Astrocyte of the cerebellum (primary cell): ENCODE data around the gene FBN2.
A peak's percentile ranks its signal among the peaks of the same experiment; 100 is the strongest.

Experiments
- DNase-seq: peaks from one replicate; pipeline ENCODE4 v3.0.0-alpha.2; 2011; ENCODE audit warnings: low read depth
- H3K4me3 ChIP-seq: 2 replicates; pipeline ENCODE4 v1.5.1; 2011; ENCODE audit warnings: mild to moderate bottlenecking, low read depth, low read length, moderate library complexity
- in situ Hi-C: cut with HindIII; loops from 2 replicates; pipeline ENCODE4 v1.10.0; 2017; ENCODE audit warnings: low sequenced_read_pairs
- TF ChIP-seq, protein P1 (sequence below): IDR thresholded peaks from 2 replicates; pipeline ENCODE4 v1.5.1; 2012; ENCODE audit warnings: low read length, low read depth, moderate library complexity, mild to moderate bottlenecking; ENCODE audit errors: missing control alignments

Gene FBN2

DNA sequence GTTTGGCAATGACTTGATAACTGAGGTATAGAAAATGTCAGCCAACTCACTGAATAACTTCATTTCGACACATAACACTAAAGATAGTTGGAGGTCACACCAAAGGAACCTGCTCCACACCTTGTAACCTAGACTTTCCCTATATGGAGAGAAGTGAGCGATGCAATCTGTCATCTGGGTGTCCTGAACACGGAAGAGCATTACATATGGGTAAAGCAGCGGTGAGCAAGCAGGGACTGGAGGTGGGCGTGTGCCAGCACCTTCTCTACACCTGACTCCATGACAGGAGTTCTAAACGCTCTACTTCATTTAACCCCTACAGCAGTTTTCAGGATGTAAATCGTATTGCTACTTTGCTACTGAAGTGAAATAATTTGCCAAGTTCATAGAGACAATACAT is 301.7 kb downstream of the FBN2 start:
- H3K4me3 ChIP-seq = no peak overlapping the region
- TF ChIP-seq, protein P1, sequence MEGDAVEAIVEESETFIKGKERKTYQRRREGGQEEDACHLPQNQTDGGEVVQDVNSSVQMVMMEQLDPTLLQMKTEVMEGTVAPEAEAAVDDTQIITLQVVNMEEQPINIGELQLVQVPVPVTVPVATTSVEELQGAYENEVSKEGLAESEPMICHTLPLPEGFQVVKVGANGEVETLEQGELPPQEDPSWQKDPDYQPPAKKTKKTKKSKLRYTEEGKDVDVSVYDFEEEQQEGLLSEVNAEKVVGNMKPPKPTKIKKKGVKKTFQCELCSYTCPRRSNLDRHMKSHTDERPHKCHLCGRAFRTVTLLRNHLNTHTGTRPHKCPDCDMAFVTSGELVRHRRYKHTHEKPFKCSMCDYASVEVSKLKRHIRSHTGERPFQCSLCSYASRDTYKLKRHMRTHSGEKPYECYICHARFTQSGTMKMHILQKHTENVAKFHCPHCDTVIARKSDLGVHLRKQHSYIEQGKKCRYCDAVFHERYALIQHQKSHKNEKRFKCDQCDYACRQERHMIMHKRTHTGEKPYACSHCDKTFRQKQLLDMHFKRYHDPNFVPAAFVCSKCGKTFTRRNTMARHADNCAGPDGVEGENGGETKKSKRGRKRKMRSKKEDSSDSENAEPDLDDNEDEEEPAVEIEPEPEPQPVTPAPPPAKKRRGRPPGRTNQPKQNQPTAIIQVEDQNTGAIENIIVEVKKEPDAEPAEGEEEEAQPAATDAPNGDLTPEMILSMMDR = no peak
- in situ Hi-C loops = no loop called here
- no peak for DNase-seq

DNA sequence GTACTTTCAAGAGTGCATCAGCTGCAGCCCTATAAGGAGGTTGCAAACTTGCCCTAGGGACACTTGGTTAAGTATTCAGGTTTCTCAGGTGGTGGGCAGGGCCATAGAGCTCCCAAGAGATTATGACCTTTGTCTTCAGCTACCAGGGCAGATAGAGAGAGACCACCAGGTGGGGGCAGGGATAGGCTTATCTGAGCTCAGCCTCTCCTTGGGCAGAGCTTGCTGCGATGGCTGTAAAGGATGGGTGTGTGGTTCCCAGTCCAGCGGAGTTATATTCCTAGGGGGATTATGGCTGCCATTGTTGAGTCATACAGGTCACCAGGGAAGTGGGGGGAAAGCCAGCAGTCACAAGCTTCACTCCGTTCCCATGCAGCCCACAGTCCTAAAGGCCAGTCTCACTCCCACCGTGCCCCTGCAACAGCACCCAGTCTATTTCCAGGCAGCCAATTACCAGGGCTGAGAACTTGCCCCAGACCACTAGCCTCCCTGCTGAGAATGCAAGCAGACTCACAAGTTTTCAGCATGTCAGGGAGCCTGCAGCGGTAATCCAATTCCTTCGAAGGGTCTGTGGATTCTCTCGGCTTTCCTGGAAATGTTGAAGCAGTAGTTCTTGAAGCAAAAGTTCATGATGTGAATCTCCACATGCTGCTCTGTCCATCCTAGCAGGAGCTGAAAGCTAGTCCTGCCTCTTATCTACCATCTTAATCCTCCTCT is 303.0 kb downstream of the FBN2 start:
- TF ChIP-seq, protein P1 = no peak
- in situ Hi-C loops = no loop called here
- no peak for DNase-seq
- no peak overlapping the region for H3K4me3 ChIP-seq

DNA sequence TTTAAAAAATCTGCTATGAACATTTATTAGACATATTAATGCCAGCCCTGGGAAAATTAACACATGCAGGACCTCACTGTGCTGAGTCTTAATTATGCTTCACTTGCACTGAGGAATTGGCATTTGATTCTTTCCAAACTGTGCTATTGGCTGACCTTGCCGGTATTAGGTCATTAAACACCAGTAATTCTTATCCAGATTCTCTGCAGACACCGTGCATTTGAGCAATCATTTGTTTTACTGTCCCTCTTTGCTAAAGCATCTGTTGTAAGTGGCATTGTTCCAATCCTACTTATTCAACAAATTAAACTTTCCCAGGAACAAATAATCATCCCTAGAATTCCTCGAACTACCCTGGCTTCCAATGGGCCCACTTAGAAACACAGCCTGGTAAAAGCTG is 309.5 kb downstream of the FBN2 start:
- TF ChIP-seq, protein P1 = no peak
- in situ Hi-C loops = no loop called here
- DNase-seq = peak; percentile 75
- no peak overlapping the region for H3K4me3 ChIP-seq

DNA sequence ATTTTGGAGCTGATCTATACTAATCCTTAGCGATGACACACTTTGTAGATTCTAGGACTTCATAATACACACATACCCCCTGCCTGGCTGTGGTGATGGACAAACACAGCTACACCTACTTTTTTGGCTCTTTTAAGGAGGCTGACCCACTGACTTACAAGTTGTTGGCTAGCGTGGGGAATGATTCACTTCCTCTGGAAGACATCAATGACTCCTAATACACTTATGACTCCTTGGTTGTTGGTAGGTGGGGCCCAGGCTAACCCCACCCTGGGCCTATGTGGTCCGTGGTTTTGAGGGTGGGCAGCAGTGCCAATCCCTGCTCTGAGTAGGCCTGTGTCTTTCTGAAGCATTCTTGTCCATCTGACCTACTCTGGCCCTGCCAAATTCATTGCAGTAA is 310.0 kb downstream of the FBN2 start:
- TF ChIP-seq, protein P1 = no peak
- DNase-seq = peak; percentile 98
- in situ Hi-C loops = no loop called here
- H3K4me3 ChIP-seq = no peak overlapping the region

DNA sequence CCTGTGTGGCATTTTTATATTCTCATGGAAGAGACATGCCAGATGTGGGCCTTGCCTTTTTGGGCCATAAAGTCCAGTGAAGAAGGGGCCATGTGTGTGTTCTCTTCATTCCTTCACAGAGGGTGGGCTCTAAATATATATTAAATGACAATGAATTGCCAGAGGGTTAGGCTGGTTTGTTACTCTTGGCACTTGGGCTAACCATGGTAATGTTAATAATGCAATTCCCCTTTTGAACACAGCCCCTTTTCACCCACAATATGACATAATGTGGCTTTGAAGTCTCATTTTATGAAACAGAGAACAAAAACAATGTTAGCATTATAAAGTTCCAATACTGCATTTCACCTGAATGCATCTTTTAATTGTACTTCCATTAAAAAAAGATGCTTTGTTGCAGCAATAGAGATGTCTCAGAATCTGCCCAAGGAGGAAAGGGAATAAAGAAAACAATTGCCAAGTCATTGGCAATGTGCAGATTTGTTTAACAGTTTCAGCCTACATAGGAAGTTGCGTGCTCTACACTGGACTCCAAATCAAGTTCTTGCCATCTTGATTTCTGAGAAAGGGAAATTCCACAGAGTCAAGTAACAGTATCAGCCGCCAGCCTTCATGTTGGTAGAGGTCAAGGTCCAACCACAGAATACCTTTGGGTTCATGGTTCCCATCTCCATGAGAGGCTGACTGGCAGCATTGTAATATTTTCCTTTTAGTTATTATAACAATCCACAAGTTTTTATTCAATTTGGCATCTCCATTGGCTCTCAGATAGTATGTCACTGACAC is 312.6 kb downstream of the FBN2 start:
- in situ Hi-C loops = no loop called here
- H3K4me3 ChIP-seq = no peak overlapping the region
- peak; percentile 83 for DNase-seq

DNA sequence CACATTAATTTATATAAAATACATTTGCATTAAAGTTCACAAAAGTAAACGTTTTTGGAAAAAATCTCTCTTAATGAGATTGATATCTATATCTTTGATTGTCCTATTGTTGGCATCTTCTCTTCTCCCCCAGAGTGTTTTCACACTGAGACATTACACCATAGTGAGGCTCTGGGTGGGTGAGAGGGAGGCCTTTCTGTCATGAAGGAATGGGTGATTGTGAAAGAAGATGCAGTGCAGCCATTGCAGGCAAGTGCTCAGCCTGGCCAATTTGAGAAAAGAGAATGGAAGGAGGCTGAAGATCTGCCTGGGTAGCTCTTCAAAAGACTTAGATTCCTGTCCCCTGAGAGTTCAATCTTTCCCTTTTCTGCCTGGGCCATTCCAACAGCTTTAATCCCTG is 313.7 kb downstream of the FBN2 start:
- no peak for DNase-seq
- in situ Hi-C loops = loop anchor here (25.0 kb wide), 2 partner anchors 263 to 613 kb away; no protein-coding TSS in a partner anchor
- H3K4me3 ChIP-seq = no peak overlapping the region
- TF ChIP-seq, protein P1 = no peak

More for the DNA sequence above, 312.6 kb downstream of the FBN2 start:
- TF ChIP-seq, protein P1 = no peak
